NCI-H1417 (cell line): Measurements from ENCODE around the gene CACFD1.

Experiments
- DNase-seq, 3 experiments: peaks; one replicate each; lab custom pipeline; 2025; lab: John Stamatoyannopoulos, UW

The CACFD1 gene

GRCh38 chr9:133459476-133460404 is at the start of gene CACFD1:
Gene CACFD1 (plus strand): TSS chr9:133459978. CDS start chr9:133460067, 89 bp downstream.
- peak; percentile 96 to 100 (median 100) for DNase-seq

- no peak for DNase-seq
Measured at GRCh38 chr9:133415170-133415569, 44.6 kb upstream of the CACFD1 start.

GRCh38 chr9:133417541-133418461 is 42.0 kb upstream of the CACFD1 start, which contains the start of gene REXO4:
Gene REXO4 (minus strand): TSS chr9:133418010. CDS start chr9:133417844, 166 bp downstream.
- DNase-seq, result peak; percentile 61 to 92 (median 87)

- no peak for DNase-seq
Measured at GRCh38 chr9:133419005-133419404, 40.8 kb upstream of the CACFD1 start.

- DNase-seq, result no peak
Measured at GRCh38 chr9:133420392-133420827, 39.4 kb upstream of the CACFD1 start.

- peak in 1 of 3 experiments; percentile 10 for DNase-seq
Measured at GRCh38 chr9:133421615-133422542, 37.9 kb upstream of the CACFD1 start, which contains the start of gene ADAMTS13. Gene ADAMTS13 (plus strand): TSS chr9:133422367. CDS start chr9:133422444, 77 bp downstream.

GRCh38 chr9:133423216-133423615 is 36.6 kb upstream of the CACFD1 start:
- no peak for DNase-seq

- DNase-seq, result no peak
Measured at GRCh38 chr9:133424187-133424586, 35.6 kb upstream of the CACFD1 start.

GRCh38 chr9:133425049-133425632 is 34.6 kb upstream of the CACFD1 start:
- no peak for DNase-seq

- DNase-seq, result no peak
Measured at GRCh38 chr9:133426011-133426410, 33.8 kb upstream of the CACFD1 start.

- no peak for DNase-seq
Measured at GRCh38 chr9:133427658-133428348, 32.0 kb upstream of the CACFD1 start.

GRCh38 chr9:133428617-133429101 is 31.1 kb upstream of the CACFD1 start:
- peak in 2 of 3 experiments; percentile 35 to 48 for DNase-seq

- DNase-seq, result no peak
Measured at GRCh38 chr9:133429214-133429613, 30.6 kb upstream of the CACFD1 start.

GRCh38 chr9:133429641-133430161 is 30.1 kb upstream of the CACFD1 start:
- no peak for DNase-seq

GRCh38 chr9:133430244-133430643 is 29.5 kb upstream of the CACFD1 start:
- no peak for DNase-seq

GRCh38 chr9:133433351-133433843 is 26.4 kb upstream of the CACFD1 start:
- DNase-seq, result no peak

GRCh38 chr9:133436681-133437080 is 23.1 kb upstream of the CACFD1 start:
- no peak for DNase-seq

- no peak for DNase-seq
Measured at GRCh38 chr9:133437753-133438531, 21.8 kb upstream of the CACFD1 start.

- no peak for DNase-seq
Measured at GRCh38 chr9:133439337-133439736, 20.4 kb upstream of the CACFD1 start.
